SW 1271 (cell line): ENCODE data around the gene STAT4.

Experiments
- DNase-seq, 2 experiments: peaks; one replicate each; lab custom pipeline; 2025; lab: John Stamatoyannopoulos, UW

STAT4 gene

DNA sequence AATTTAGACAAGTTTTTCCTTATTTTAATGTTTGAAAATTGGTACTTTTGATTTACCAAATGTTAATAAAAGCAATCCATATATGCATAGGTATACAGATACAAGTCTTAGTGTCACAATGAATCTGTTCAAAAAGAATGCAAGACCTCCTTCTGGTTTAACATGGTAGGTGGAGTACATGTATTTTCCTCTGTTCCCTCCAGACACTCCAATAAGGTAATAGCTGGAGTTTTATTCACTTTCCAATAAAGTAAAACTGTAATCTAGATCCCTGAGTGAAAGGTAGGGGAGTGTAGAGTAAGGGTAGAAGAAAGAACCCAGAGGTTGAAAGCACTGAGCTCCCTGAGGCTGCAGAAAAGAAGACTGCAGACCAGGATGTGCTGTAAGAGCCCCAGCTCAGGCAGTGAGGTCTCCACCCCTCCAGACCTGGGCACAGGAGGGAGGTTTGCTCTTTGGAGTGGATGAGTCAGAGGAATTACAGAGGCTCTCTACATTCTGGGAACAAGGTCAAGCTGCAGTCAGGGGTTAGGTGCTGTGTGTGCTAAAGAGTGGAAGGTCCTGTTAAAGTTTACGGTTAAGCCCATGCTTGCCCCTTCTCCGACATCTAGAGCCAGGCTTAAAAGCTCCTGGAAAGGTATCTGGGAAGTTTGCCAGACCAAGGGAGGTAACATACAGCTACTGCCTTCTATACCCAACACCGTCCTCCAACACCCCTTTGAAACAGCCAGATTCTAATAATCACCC lies 109.2 kb downstream of the STAT4 start:
- no peak for DNase-seq

DNA sequence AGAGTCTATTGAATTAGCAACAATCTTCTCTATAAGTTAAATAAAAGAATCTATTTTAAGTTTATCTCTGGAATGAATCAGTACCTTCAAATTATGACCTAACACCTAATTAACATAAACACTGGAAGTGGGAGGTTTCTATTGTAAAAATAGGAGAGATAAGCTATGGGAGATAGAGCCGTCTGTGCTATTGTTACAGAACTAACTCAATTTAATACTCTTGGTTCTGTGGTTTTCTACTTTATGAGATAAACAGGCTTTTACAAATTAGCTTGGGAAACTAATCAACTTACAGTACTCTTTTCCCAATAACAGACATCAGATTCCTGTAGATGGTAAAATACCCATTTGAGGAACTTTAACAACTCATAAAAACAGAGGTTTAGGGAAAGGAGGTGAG lies 111.2 kb downstream of the STAT4 start:
- no peak for DNase-seq

DNA sequence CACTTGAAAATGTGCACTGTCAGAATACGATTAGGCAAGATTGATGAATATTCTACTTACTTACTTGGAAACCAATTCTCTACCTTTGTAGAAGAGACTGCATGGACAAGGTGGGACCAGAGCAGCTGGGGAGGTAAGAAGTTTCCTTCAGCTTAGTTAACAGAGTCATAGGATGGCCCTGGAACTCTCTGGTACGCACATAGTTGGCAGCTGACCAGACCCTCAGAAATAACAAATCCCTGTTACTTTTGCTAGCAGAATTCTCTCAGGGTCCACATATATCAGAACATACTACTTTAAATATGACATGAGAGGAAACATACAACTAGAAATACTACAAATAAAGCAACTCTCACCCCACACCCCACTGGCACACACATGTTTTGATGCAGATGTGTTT lies 112.1 kb downstream of the STAT4 start:
- DNase-seq: no peak

DNA sequence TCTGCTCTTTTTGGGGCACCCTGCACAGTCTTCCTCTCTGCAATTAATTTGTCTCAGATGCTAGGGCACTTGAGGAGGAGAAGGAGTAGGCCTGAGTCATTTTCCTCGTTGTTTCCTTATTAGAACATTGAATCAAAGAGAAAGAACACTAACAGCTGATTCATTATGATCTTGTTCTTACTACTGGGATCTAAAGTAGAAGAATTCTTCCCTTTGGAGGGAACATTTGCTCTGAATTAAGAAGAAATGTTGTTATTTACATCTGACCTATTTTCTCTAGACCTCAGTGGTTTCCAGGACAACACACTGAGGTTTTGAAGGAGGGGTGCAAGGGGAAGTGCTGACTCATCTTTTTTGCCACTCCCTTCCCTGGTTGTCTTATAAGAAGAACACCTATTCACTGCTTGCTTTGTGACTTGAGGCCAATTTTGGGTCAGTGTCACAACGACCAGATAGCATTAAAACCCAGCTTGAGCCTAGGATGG lies 112.5 kb downstream of the STAT4 start:
- no peak for DNase-seq

DNA sequence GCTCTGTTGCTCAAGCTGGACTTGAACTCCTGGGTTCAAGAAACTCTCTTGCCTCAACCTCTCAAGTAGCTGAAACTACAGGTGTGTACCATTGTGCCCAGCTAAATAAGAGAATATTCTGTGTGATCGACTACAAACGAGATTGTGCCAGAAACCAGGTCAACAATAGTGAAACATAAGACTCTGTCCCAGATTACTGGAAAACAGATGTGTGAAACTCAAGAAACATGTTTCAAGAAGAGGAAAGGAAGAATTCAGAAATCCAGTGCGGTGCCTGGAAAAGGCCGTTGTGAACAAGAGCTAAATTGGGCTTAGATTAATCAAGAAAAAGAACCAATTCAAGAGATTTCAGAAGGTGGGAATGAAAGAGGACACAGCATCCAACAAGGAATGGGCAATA lies 113.4 kb downstream of the STAT4 start:
- DNase-seq: no peak

DNA sequence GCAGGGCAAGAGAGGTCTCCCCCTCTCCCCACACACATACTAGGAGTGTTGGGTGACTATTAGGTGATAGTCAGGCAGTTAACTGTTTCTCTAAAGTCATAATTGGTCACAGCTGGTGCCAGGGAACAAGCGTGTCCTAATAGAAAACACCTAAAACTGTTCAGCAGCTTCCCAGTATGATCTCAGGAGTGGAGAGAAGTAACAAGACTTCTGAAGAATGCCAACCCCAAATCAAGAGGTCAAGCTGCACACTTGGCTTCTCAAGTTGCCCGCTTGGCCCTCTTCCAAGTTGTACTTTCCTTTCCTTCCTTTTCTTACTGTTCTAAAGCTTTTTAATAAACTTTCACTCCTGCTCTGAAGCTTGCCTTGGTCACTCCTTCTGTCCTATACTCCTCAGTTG lies 114.4 kb downstream of the STAT4 start:
- no peak for DNase-seq

DNA sequence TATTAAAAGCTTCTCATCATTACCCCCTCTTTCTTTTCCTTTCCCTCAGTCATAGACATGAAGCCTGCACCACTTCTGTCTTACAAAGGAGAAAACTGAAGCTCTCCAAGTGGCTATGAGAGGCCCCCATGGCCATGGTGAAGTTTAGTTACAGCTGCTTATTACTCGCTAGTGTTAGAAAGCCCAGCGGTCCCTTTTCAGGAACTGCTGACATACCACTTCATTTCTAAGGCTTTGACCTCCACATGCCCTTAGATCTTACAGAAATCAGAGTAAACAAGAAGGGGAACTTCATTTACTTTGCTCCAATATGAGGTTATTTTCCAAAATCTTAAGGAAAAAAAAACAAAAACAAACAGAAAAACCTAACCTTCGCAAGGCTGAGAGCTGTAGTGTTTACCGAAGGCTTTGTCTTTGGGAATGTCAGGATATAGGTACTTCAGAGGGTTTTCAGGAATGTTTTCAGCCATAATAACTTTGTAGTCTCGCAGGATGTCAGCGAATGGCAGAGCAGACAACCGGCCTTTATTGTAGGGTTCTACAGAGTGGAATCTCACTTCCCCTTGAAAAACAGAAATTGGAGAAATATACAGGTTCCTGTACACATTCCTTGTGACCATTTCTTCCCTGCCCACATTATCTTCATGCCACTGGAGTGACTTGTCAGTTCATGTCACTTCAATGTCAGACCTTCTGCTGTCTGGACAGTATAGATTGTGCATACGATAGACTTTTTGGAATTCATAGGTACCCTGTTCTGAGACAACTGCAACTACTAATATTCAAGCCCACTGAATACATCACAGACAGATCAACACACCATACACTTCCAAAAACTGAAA lies 118.0 kb downstream of the STAT4 start:
- no peak for DNase-seq

DNA sequence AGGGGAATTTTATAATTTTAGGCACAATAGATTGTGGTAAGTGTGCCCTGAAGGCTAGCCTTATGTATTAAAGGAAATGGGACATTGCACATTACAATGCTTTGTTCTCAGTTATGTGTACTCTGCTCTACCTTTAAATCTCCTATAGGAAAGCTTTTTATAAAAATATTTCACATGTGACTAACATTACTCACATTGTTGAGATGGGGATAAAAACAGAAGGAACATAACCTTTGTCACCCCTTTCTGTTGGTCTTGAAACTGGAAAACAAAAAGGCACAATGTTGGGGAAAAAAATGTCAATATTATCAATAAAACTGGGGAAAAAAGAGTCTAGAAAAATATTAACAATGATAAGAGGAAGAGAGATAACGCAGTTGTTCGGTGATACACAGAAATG lies 119.5 kb downstream of the STAT4 start:
- DNase-seq: no peak

DNA sequence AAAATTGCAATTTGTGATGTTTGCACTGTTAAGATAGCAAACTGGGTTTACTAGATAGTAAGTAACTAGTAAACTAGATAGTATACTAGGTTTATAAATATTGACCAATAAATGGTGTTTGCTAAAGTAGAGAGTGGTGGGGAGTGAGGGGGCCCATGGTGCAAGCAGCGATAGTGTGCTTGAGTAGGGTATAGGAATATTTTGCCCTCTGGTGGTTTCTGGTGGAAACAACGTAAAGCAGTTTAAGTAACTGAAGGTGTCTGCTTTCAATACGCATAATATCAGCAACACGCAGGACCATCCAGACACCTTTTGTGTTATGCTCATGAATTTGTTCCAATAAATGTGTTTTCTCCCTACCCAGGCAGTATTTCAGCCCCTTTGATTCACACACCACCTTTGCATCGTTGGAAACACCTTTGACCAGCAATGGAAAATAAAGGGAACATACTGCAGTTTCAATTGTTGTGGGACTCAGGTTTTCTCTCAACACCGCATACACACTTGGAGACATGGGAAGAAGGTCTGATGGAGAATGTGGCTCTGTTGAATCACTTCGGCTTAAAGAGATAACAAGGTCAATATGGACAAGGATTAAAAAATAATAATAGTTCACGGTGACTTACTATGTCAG lies 120.2 kb downstream of the STAT4 start:
- DNase-seq: peak; percentile 19 to 43

DNA sequence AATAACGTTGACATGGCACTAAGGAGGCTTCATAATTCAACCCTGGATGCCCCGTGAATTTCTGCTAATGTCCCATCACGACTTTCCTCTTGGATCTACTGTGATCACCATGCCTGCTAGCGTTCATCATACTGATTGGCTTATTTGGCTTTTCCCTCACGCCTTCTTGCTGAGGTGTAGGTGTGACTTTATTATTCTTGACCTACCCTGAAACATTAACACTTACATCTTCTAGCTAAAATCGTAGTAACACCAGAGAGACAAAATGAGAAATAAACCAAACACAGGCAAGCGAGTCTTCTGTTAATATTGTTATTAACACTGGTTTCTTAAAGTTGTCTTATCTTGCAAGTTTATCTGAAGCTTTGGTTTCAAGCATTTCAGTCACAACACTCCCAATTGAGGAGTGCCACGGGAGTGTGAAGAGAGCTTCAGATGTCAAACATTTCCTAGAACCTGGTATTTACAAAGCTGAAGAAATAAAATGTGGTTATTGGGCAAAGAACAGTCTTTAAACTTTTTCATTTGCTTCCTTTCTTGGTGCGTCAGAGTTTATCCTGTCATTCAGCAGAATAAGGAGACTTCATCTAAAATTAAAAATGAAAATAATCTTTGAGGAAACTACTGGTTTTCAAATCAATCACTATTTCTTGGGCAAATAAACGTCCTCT lies 121.4 kb downstream of the STAT4 start:
- no peak for DNase-seq

DNA sequence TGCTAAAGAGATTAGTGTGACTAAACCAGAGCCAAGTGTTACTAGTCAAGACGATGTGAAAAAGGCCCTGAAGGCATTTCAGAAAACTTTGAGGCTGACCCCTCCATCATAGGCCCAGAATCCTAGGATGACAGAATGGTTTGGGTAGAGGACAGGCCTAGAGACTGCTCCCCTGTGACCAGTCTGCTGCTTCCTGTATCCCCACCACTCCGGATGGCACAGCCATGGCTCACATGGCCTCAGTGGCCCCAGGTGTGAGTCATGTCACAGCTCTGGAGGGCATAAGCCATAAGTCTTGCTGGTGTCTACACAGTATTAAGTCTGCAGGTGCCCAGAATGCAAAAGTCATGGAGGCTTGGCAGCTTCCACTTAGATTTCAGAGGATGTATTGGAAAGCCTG lies 124.4 kb downstream of the STAT4 start:
- no peak for DNase-seq

DNA sequence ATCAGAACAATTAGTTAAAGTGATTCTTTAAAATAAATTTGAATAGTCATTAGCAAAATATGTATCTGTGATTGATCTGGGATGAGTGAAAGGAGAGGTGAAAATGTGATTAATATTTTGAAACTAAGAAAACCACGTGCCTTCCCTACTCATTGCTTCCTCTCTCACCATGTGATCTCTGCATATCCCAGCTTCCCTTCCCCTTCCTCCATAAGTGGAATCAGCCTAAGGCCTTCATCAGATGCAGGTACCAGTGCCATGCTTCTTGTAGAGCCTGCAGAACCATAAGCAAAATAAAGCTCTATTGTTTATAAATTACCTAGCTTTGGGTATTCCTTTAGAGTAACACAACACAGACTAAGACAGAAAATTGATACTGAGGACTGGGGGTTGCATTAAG lies 125.7 kb downstream of the STAT4 start:
- no peak for DNase-seq

DNA sequence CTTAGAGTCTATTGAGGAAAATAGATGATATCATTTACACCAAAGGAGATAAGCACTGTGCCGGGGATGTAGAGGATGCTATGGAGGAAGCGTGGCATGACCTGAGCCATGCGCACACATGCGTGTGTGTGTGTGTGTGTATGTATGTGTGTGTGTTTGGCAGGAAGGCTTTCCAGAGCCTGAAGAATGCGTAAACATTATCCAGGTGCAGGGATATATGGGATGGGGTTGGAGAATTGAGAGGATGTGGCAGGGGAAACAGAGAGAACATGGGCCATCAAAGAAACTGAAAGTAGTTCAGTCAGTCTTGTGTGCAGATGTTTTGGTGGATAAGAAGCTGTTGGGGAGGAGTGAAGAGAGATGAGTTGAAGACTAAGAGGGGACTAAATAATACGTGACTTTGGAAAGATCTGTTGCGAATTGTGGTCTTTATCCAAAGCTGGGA lies 127.5 kb downstream of the STAT4 start:
- no peak for DNase-seq

DNA sequence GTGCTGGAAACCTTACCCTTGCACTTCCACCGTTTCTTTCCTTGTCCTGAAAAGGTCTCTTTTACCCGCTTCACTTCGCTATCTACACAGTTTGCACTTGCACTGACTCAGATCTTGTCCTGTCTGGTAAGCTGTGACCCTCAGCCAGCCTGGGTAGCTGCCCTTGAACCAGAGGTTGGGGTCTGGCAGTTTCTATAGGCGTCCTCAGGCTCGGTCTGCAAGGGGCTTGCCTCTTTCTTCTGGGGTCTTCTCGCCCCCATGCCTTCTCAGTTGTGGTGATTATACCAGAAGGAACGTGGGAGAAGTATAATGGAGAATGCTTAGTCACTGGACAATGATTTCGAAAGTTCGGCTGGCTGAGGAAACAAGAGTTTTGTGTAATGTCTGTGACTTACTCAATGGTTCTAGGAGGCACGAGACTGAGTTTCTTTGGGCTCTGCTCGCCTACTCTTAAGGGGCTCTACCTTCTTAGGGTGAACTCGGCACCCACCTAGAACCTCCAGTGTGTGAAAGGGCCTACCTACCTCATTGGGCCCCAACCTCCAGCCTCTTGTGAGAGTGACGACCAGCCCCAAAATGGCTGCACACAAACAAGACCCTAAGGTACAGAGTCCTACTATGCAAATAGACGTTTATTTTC lies 129.9 kb downstream of the STAT4 start:
- DNase-seq: peak; percentile 19 to 51

DNA sequence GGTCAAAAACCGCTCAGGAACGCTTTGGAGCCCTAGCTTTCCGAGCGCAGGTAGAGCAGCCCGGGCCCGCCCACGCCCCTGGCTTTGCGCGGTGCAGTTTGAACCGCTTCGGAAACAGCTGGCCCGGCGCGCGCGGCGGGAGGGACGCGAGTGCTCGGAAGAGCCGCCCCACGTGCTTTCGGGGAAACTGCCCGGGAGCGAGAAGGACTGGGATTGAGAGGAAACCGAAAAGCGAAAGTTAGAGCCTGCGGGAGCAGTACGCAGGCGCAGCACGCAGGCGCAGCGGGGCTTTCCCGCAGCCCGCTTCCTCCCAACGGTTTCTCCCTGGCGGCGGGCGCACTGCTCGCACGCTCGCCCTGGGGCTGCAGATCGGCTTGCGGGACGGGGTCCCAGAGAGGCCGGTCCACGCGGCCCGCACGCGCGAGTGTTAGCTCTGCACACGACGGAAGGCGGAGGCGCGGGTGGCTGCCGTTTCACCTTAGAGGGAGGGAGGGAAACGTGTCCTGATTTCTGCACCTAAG lies 130.5 kb downstream of the STAT4 start:
- DNase-seq: peak; percentile 77 to 97

DNA sequence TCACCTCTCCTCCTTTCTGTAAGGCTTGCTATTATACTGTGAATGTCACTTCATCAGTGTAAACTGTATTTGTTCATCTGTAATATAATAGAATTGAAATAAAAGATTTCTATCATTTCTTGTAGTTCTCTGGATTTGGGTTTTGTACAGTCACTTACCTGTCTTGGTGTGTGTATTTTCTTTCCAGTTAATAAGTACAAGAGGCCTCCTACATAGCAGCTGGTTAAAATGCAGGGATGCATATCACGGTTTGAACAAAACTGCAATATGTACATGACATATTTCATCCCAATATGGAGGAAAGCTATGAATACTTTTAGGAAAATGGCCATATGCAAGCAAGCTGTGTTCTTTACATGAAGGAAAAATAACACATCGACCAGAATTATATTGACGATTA lies 131.4 kb downstream of the STAT4 start:
- DNase-seq: no peak

DNA sequence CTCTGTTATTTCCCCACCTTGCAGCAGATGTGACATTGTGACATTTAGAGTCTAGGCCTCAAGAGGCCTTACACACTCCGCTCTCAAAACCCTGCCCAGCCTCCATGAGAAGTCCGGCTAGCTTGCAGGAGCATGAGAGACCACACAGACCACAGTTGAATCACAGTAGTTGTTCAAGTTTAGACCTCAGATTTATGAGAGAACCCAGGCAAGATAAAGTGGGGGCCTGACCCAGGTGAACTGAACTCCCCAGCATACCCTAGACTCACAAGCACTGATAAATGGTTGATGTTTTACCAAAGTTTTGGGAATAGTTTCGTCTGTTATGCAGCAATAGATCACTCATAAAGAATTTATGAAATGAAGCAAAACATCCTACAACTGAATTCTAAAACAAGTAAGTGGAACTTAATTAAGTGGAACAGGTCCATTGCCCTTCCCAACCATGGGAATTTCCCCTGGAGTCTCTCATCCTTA lies 132.1 kb downstream of the STAT4 start:
- no peak for DNase-seq

DNA sequence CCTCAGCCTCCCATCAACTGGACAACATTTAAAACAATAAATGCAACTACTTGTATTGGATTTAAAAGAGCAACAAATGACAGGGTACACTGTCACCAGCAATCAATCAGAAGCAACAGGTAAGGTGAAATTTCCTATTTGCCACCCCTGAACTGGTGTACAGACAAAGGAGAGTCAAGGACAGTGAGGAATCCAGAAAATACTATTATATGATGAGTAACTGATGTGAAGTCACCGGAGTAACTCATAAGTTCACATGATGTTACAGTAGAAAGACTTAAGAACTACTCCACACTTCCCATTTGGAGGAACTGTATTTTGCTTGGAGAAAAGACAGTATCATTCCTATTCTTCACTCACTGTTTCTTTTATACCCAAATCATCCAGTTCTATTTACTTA lies 132.7 kb downstream of the STAT4 start:
- DNase-seq: no peak

DNA sequence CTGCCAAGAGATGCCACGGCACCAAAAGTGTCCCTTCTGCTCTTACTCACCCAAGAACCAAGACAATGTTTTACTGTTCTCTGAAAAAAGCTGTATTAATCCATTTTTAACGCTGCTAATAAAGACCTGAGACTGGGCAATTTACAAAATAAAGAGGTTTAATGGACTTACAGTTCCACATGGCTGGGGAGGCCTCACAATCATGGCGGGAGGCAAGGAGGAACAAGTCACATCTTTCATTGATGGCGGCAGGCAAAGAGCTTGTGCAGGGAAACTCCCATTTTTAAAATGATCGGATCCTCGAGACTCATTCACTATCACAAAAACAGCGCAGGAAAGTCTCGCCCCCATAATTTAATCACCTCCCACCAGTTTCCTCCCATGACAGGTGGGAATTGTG lies 135.0 kb downstream of the STAT4 start:
- no peak for DNase-seq

DNA sequence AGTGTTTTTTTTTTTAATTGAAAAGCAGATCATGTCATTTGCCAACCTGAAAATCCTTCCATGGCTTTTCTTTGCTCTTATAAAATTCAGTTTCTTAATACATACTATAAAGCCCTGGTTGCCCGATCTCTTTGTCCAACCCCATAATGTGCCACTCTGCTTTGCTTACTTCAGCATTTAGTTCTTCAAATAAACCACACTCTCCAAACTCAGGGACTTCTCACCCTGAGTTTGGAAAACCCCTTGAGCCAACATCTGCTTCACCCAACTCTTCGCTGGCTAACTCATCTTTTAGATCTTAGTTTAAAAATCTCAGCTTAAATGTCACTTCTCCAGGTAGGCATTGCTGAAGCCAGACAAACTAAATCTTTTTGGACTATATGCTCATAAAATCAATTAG lies 135.6 kb downstream of the STAT4 start:
- DNase-seq: no peak

DNA sequence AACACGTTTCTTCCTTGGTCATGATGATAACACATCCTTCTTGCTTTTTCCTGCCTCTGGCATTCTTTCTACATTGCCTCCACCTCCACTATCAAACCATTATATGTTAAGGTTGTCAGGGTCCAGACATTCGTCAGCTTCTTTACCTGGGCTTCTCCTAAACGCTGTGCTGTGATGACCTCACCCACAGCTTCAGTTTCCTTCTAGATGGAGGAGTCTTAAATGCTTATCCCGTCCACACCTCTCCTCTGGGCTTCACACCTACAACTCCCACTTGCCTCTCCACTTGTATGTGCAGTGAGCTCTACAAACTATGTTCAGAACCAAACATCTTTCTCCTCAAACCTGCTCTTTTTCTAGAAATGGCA lies 136.2 kb downstream of the STAT4 start:
- no peak for DNase-seq
